ENCODE measurements around the gene PTK7. TPM values are rescaled to one million over a fixed set of nuclear protein-coding genes. Genes with fewer than 3 reads are reported as not detected.
A peak's percentile ranks its signal among the peaks of the same experiment; 100 is the strongest.
"Not testable (repeated sequence)": the region's sequence is repeated elsewhere in the genome, so short reads cannot be mapped to it uniquely, and the experiment has no call there.

PTK7 gene
- total and polyA plus RNA-seq, 9 donors, result 44.4 to 167 (median 84.8) TPM

- Histone ChIP-seq H3K9me3 (no peaks in the 10 kb centered on the region), H3K27me3 (no peaks in the 10 kb centered on the region), H3K4me3 (no peak overlapping the region), H3K36me3 (no peaks in the 10 kb centered on the region), H3K27ac (no peak overlapping the region), H3K4me1 (ENCODE audit: insufficient read depth) (peaks cover 1% of the 10 kb centered on the region)
- WGBS, 3 donors, result 90 to 92% (median 90%) methylated on average over 9 of the region's 9 CpGs
- peak in 1 of 5 donors; percentile 16 for DNase-seq
- intact Hi-C loops (cut with DNase I), result loop anchor here in 1 of 4 donors (5.0 kb wide), 1 partner anchor 767 kb away; no protein-coding TSS in a partner anchor
- TF ChIP-seq POLR2A (IDR thresholded peaks at IDR 0.05) (no peak), CTCF (IDR thresholded peaks at IDR 0.05) (no peak), EP300 (IDR thresholded peaks at IDR 0.05) (no peak)
Measured at GRCh38 chr6:43105538-43106222, 29.6 kb downstream of the PTK7 start.

- no peak overlapping the region for H3K4me3 ChIP-seq
- no peaks in the 10 kb centered on the region for H3K4me1 ChIP-seq (ENCODE audit: insufficient read depth)
- no peak overlapping the region for H3K27ac ChIP-seq
- no peak for DNase-seq
- WGBS, 3 donors, result 86 to 88% (median 87%) methylated on average over 12 of the region's 12 CpGs
- no peaks in the 10 kb centered on the region for H3K27me3 ChIP-seq
- no peak for TF ChIP-seq EP300 (IDR thresholded peaks at IDR 0.05)
- no peak for TF ChIP-seq CTCF (IDR thresholded peaks at IDR 0.05)
- TF ChIP-seq POLR2A (IDR thresholded peaks at IDR 0.05), result no peak
- H3K9me3 ChIP-seq, result no peaks in the 10 kb centered on the region
- intact Hi-C loops (cut with DNase I), result loop anchor here in 1 of 4 donors (5.0 kb wide), 1 partner anchor 765 kb away; no protein-coding TSS in a partner anchor
- H3K36me3 ChIP-seq, result no peaks in the 10 kb centered on the region
Measured at GRCh38 chr6:43107344-43108062, 31.4 kb downstream of the PTK7 start.

- Histone ChIP-seq H3K9me3 (no peaks in the 10 kb centered on the region), H3K4me3 (no peak overlapping the region), H3K27ac (peak overlapping the region; percentile 43 to 61), H3K4me1 (ENCODE audit: insufficient read depth) (peaks cover 11% of the 10 kb centered on the region), H3K36me3 (no peaks in the 10 kb centered on the region), H3K27me3 (no peaks in the 10 kb centered on the region)
- TF ChIP-seq EP300 (IDR thresholded peaks at IDR 0.05) (no peak), CTCF (IDR thresholded peaks at IDR 0.05) (no peak), POLR2A (IDR thresholded peaks at IDR 0.05) (no peak)
- 51 to 69% (median 60%) methylated on average over 8 to 12 of the region's 12 CpGs for WGBS, 3 donors
- no peak for DNase-seq
- intact Hi-C loops (cut with DNase I), result no loop called here
Measured at GRCh38 chr6:43113431-43114260, 37.5 kb downstream of the PTK7 start.

- intact Hi-C loops (cut with DNase I), result no loop called here
- peaks cover 18% of the 10 kb centered on the region for H3K4me1 ChIP-seq (ENCODE audit: insufficient read depth)
- DNase-seq, result no peak
- 88 to 95% (median 92%) methylated on average over 6 of the region's 6 CpGs for WGBS, 3 donors
- H3K27ac ChIP-seq, result no peak overlapping the region
- H3K36me3 ChIP-seq, result no peaks in the 10 kb centered on the region
- H3K9me3 ChIP-seq, result no peaks in the 10 kb centered on the region
- no peak for TF ChIP-seq CTCF (IDR thresholded peaks at IDR 0.05)
- no peak for TF ChIP-seq POLR2A (IDR thresholded peaks at IDR 0.05)
- TF ChIP-seq EP300 (IDR thresholded peaks at IDR 0.05), result no peak
- H3K4me3 ChIP-seq, result no peak overlapping the region
- no peaks in the 10 kb centered on the region for H3K27me3 ChIP-seq
Measured at GRCh38 chr6:43115365-43115764, 39.3 kb downstream of the PTK7 start.

GRCh38 chr6:43117466-43117865 lies 41.4 kb downstream of the PTK7 start:
- H3K27me3 ChIP-seq; intact Hi-C loops (cut with DNase I); H3K4me3 ChIP-seq; H3K36me3 ChIP-seq; H3K27ac ChIP-seq; H3K9me3 ChIP-seq; DNase-seq: not testable (repeated sequence)
- WGBS, 3 donors, result 94 to 97% (median 95%) methylated on average over 8 of the region's 8 CpGs
- peaks cover 30% of the 10 kb centered on the region for H3K4me1 ChIP-seq (ENCODE audit: insufficient read depth)
